GM19438 (cell line): ENCODE data around the gene DNER.
"Not testable (repeated sequence)": the region's sequence is repeated elsewhere in the genome, so short reads cannot be mapped to it uniquely, and the experiment has no call there.

Experiments
- ATAC-seq: cut with Tn5 transposase; IDR thresholded peaks from one replicate; pipeline ENCODE4 v1.9.1; 2021; ENCODE audit warnings: low read depth; ENCODE audit not compliant: unreplicated experiment

The DNER gene

GRCh38 chr2:229350117-229350805 lies 364.1 kb downstream of the DNER start:
- ATAC-seq = no peak

GRCh38 chr2:229348128-229348527 lies 366.2 kb downstream of the DNER start:
- no peak for ATAC-seq

- no peak for ATAC-seq
Observed at GRCh38 chr2:229346816-229347540, 367.4 kb downstream of the DNER start.

GRCh38 chr2:229344955-229345354 lies 369.4 kb downstream of the DNER start:
- ATAC-seq = no peak

GRCh38 chr2:229344151-229344551 lies 370.2 kb downstream of the DNER start:
- no peak for ATAC-seq

GRCh38 chr2:229343661-229344060 lies 370.7 kb downstream of the DNER start:
- no peak for ATAC-seq

GRCh38 chr2:229342376-229342775 lies 372.0 kb downstream of the DNER start:
- no peak for ATAC-seq

GRCh38 chr2:229340086-229340760 lies 374.1 kb downstream of the DNER start:
- no peak for ATAC-seq

- ATAC-seq = no peak
Observed at GRCh38 chr2:229339618-229340017, 374.7 kb downstream of the DNER start.

GRCh38 chr2:229339171-229339570 lies 375.2 kb downstream of the DNER start:
- not testable (repeated sequence) for ATAC-seq

GRCh38 chr2:229335877-229336346 lies 378.4 kb downstream of the DNER start:
- ATAC-seq = no peak

- no peak for ATAC-seq
Observed at GRCh38 chr2:229335330-229335729, 379.0 kb downstream of the DNER start.

- ATAC-seq = no peak
Observed at GRCh38 chr2:229330952-229331351, 383.4 kb downstream of the DNER start.

- no peak for ATAC-seq
Observed at GRCh38 chr2:229319558-229319957, 394.8 kb downstream of the DNER start.

- ATAC-seq = no peak
Observed at GRCh38 chr2:229314117-229314516, 400.2 kb downstream of the DNER start.

GRCh38 chr2:229313591-229313990 lies 400.8 kb downstream of the DNER start:
- ATAC-seq = no peak
